Activated CD8-positive, alpha-beta memory T cell treated with anti-CD3 and anti-CD28 coated beads, Interleukin-2, amount 50 U/mL, for 4 hours (primary cell): ENCODE data around the gene API5.
"Not testable (repeated sequence)": the region's sequence is repeated elsewhere in the genome, so short reads cannot be mapped to it uniquely, and the experiment has no call there.

Experiments
- DNase-seq: peaks from one replicate; pipeline ENCODE4 v3.0.0-alpha.2; 2020

The API5 gene

DNA sequence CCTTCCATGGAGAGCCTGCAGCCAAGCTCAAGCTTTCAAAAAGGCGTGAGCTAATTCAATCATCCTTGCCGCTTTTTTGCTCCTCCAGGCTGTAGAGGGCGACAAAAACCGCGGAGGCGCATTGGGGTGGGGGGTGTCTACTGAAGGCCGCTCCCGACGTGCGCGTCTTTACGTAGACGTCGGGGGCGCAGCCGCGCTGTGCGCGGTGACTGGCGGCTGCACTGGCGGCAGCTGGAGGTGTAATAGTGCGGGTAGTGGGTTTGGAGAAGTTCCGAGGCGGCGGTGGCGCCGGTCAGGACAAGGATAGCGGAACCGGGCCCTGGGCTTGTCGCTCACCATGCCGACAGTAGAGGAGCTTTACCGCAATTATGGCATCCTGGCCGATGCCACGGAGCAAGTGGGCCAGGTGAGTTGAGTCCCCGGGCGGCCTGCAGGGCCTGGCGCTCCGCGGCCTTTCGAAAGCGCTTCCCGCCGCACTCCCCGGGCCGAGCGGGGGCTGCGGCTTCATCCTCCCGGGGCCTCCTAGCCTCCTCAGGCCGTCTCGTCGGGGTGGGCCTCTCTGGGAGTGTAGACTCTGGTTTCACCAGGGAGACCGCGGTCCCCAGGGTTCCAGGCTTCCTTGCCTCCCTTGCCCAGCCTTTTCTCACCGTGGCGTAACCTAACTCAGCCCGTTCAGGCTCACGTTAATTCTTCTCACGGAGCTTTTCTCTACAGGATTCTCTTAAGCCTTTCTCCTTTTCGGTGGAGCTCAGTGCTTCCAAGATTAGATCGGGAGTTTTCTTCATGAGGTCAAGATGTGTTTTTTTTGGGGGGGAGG is at the start of gene API5:
TSS of gene API5 (plus strand) at position 206 of the 817 bp plus-strand sequence. CDS start at position 338, 132 bp downstream.
- peak; percentile 91 for DNase-seq

DNA sequence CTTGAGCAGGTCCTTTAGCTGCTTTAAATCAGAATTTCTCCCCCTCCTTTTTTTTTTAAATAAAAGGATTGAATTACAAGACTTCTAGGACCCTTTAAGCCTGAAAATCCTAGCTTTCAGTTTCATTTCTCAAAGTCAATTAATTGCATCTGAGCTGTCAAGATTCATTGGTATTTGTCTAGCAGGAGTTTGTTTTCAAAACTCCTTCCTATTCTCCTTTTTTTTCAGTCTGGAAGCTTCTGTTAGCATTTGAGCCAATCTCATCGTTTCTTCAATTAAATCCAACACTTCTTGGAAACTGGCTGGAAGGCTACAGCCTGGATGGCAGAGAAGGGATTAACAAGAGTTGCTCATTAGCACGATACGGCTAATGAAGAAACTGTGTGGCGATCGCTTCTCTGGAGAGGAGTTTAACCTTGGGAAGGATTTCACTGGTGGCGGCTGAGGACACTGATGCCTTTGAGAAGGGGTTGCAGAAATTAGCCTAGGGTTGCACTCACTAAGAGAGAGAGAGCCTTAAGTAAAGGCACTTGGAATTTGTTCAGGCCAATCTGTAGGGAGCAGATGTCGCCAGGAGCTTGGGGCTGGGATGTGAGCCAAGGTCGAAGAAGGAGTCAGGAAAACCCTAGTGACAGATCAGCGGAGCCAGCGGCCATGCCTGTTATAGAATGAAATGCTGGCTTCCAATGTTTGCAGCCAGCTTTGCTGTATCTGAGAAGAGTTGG is 43.8 kb upstream of the API5 start:
- DNase-seq: no peak

DNA sequence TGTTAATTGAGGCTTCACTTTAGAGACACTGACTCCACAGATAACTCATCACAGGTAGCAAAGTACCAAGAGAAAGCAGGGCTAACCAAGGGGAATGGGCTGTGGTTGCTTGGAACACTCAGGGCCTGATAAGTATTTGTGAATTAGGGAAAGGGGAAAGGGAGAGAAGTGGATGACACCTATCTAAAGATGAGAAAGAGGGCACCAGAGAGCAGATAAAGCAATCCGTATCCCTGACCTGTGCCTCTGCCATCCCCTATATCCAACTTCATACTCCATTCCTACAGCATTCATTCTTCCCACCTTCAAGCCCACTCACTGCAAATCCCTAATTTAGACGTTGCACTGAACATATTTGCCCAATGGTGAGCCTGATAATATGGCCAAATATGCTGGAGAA is 43.0 kb upstream of the API5 start:
- no peak for DNase-seq

DNA sequence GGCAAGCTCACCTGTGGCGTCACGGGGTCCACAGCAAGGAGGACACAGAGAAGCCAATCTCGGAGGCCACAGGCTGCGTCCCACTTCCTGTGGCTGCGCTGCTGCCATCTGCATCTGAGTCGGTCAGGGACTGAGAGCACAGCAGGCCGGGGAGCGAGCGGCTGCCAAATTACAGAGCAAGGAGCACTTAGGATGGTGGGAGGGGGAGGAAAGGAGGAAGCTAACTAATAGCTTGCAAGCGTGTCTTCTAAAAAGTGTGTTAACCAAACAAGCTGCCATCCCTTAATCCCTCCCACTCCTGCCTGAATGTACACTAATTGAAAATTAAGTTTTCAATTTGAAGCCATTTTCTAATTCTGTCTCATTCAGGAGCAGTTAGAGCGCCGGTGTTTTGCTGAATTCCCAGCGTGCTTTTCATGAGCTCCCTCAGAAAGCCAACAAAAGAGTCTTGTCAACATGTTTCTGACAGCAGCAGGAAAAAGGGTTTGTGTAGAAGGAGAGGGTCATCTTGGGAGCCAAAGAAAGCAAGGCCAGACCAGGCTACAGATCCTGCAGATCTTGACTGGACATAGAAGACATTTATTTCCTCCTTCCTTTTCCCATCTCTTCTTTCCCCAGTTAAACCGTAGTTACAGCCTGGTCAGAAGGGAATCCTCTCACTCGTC is 42.4 kb upstream of the API5 start:
- no peak for DNase-seq

DNA sequence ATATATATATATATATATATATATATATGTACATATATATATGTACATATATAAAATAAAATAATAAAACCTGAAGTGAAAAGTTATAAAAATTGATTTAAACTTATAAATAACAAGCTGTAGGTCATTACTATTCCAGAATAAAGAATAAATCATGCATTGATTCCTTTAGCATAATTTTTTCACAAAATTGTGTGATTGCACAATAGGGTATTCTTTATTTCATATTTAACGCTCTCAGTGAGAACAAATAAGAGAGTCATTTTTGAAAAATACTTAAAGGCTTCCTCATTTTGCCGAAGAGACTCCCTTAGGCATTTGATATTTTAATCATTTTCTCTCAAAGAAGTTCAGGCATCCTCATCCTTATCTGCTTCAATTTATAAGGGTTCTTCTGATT is 41.3 kb upstream of the API5 start:
- DNase-seq: no peak

DNA sequence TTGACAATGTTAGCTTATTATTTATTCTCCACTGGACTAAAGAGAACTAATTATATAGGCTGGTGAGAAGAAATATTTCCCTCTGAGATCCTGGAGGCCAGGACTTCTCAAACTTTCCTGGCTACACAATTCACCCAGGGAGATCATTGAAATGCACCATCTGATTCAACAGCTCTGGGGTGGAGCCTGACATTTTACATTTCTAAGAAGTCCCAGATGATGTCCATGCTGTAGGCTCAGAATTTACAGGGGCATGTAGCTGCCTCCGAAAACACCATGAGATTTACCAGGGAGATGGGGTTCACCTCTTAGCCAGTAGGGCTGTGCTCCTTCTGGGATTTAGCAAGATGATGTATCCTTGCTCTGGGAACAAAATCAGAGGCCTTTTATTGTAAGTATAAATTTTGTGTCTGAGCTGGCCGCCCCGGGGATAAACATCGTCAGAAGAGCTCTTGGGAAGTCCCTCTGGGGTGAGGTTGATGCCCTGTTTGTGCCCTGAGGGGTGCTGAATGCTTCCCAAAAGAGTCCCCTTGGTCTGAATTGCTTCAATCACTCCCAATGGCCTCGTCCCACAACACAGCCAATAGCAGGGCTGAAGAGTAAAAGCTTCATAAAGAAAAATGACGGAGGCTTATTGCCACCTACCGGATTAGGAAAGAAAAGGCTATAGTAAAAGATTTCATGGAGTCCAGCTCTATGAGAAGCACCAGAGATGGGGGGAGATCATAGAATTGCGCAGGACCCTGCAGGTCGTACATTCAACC is 33.4 kb upstream of the API5 start:
- no peak for DNase-seq

DNA sequence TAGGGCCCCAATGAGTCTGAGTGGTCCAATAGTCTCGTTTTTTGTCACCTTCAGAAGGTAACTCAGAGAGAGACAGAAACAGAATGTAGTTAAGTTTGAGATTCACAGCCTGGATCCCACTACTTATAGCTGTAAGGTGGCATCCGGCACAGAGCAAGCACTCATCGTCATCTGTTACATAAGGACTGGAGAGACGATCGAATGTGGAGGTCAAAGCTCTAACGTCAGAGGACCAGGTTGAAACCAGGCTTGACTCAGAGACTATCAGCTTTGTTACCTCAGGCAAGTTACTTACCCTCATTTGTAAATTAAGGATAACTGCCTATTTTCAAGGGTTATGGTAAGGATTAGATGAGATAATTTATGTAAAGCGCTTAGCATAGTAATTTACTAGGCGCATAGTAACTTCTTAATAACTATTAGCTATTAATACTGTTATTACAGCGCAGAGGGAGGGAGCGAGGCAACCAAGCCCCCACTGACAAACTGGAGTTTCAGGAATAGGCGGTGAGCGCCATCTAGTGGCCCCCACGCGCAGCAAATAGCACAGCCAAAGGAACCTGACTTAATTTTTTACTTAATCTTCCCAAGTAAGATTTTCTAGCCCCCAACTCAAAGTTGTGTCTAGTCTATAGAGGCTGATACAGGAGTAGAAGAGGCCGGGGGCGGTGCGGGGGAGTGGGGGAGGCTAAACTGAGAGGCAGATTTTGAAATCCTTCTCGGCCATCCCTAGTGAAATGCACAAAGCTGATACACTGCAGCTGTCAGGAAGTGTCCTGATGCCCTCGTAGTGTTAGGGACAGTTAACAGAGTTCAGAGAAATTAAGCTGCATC is 29.0 kb upstream of the API5 start:
- peak; percentile 44 for DNase-seq

DNA sequence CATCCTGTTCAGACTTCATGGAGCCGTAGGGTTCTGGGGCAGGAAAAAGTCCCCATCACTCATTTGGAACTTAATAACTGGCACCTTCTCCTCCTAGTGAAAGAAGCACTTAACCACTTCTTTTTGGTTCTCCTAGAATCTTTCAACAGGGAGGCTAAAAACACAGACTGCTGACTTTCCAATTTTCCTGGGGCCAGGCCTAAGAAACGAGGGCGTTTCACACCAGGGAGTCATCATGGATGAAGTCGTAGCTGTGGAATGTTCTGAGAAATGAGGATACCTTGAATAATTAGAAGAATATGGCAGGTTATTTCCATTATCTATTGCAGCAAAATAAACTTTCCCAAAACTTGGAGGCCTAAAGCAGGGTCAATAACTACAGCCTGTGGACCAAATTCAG is 26.0 kb upstream of the API5 start:
- no peak for DNase-seq

DNA sequence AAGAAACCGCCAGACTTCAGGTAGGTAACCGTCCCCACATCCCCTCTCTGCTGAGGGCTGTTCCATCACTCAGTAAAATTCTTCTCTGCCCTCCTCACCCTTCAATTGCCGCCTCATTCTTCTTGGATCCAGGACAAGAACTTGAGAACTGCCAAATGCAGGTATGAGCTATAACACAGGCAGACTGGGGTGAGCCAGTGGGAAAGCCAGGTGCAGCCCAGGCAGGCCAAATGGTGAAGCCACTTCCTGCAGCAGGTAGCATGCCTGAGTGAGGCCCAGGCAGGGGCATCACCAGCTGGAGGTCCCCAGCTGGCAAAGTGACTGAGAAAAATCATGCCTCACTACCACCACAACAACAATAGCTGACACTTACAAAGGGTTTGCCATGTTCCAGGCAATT is 22.4 kb upstream of the API5 start:
- no peak for DNase-seq

DNA sequence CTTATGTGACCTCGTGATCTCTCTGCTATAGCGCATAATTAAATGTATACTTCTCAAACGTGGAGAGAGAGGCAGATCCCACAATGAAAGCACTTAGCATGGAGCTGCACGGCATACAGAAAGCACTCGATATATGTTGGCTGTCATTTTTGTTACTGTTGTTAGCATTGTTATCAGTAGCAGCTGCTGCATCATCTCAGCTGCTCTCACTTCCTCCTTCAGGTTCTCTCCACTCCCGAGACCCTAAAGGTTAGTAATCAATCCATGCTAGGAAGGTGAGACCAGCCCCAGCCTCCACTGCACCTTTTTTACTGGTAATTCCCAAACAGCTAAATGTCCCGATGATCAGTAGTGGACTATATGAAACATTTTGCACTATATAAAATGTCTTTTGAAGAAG is 13.4 kb upstream of the API5 start:
- DNase-seq: no peak

DNA sequence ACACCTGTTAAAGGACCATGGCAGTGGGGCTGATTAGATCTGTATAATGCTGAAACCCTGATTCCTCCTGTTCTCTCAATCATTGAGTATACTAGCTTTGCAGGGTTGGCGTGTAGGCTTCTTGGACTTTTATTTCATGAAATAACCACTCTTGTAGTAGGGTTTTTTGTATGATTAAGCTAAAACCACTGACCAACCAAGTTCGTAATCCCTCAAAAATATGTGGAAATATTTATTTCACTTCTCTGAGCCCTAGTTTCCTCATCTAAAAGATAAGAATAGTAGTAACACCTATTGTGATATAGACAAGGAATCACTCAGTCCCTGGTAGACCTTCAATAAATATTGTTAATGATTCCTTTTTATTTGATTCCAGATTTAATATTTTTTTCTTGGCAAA is 4.2 kb downstream of the API5 start:
- no peak for DNase-seq

DNA sequence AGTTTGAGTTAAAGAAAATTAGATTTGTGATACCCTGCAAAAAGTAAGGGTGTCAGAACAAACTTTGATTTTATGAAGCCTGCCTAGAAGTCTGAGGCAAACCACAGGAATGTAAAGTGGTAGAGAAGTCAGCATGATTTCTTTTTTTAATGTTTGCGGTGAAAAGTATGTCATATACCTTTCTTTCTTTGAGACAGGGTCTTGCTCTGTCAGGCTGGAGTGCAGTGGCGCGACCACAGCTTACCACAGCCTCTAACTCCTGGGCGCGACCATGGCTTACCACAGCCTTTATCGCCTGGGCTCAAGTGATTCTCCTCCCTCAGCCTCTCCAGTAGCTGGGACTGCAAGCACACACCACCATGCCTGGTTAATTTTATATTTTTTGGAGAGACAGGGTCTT is 4.7 kb downstream of the API5 start:
- no peak for DNase-seq

DNA sequence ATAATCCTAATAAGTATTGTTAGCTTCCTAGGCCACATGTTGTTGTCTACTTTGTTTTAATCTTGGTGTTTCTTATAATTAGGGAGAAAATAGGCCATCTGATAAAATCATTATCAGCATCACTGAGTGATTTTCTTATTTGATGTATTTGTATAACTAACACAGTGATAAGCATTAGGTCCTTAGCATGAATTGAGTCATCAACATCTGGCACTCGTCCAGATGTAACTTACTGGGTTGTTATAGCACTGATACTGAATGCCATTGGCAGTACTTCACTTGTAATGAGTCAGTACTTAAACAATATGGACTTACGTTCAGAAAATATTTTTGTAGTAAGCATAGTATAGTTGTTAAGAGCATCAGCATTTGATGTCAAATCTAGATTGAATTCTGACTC is 16.2 kb downstream of the API5 start:
- no peak for DNase-seq

DNA sequence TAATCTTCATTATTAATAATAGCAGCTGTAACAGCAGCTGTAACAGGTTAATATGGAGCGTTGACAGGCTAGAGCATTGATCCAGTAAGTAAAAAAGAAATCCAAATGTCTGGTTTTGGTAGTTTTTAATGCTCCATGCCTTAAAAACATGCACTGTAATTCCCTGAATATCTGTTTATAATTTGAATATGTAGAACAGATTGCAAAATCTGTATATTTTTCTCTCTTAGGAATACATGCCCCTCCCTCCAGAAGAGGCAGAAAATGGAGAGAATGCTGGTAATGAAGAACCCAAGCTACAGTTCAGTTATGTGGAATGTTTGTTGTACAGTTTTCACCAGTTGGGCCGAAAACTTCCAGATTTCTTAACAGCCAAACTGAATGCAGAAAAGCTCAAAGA is 16.7 kb downstream of the API5 start:
- DNase-seq: no peak

DNA sequence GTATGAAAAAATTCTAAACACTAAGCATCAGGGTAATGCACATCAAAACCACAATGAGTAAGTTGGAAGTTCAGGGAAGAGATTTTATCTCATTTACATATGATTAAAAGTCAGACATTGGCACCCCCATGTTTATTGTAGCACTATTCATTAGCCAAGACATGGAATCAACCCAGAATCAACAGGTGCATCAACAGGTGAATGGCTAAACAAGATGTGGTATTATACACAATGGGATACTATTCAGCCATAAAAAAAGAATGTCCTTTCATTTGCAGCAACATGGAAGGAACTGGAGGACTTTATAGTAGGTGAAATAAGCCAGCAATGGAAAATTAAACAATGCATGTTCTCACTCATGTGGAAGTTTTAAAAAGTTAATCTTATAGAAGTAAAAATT is 29.4 kb downstream of the API5 start:
- no peak for DNase-seq

DNA sequence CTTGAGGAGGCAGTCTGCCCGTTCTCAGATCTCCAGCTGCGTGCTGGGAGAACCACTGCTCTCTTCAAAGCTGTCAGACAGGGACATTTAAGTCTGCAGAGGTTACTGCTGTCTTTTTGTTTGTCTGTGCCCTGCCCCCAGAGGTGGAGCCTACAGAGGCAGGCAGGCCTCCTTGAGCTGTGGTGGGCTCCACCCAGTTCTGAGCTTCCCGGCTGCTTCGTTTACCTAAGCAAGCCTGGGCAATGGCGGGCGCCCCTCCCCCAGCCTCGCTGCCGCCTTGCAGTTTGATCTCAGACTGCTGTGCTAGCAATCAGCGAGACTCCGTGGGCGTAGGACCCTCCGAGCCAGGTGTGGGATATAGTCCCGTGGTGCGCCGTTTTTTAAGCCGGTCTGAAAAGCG is 39.6 kb downstream of the API5 start:
- DNase-seq: not testable (repeated sequence)

DNA sequence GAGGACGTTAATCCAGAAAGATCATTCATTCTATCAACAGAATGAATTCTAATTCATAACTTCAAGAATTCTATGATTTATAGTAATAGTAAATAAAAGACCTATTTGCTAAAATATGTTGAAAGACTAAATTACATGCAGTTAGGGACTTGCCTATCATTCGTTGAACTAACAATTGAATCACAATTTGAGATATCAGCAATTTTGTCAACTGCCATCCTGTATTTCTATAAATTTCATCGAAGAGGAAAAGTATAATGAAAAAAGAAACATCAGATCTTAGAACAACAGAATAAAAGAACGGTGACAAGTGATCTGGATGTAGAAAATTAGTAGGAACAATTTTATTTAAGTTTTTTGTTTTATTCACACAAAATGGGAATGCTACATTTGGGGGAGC is 42.5 kb downstream of the API5 start:
- no peak for DNase-seq

DNA sequence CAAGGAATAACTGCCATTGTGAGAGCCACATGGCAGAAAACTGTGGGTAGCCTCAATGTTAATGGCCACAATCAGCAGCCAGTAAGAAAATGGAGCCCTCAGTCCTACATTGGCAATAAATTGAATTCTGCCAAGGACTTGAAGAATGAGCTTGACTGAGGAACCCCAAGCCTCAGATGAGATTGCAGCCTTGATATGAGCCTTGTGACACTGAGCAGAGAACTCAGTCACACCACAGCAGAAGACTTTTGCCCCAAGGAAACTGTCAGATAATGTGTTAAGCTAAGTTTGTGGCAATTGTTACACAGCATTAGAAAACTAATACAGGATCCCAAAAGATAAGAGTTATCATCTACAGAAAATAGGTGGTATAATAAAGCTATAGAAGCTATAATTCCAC is 44.5 kb downstream of the API5 start:
- DNase-seq: no peak

DNA sequence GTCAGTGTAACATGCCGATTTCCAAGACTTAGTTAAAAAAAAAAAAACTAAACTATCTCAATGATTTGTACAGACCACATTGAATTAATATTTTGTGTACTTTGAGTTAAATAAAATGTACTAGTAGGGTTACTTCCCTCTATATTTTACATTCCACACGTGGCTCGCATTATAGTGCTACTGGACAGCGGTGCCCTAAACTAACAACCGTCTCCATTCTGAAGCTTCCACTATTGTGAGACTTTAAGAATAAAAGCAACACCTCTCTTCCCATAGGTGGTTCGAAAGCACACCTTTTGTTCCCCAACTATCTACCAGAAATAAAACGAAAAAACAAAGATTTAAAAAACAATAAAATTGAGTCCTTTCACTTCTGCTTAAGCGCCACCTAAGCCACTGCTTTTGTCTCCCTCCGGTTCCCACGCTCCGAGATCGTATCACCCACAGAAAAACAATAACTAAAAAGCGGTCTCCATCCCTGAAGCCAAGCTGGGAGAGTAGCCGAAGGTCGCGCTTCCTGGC is 46.5 kb downstream of the API5 start:
- no peak for DNase-seq

DNA sequence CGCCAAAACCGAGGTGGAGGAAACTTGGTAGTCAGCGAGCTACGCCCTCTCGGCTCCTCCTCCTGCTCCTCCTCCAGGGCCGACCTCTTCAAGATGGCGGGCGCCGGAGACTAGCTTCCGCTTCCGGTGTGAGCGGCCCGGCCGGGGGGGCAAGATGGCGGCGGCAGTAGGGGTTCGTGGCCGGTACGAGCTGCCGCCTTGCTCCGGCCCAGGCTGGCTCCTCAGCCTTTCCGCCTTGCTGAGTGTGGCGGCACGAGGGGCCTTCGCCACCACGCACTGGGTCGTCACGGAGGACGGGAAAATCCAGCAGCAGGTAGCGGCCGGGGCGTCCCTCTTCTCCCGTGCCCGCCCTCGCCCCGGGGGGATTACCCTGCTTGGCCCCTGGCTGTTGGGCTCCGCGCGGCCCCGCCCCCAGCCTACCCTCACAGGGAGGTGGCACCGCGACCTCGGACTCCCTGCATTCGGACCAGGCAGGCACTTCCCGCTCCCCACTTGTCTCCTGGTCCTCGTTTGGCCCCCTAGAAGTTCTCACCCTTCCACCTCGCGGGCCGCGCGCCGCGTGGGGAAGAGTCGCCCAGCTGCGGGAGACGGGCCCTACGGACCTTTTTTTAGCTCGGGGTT is 47.1 kb downstream of the API5 start, which contains the start of gene TTC17:
TSS of gene TTC17 (plus strand) at position 120 of the 621 bp plus-strand sequence. CDS start at position 155, 35 bp downstream.
- DNase-seq: peak; percentile 92

DNA sequence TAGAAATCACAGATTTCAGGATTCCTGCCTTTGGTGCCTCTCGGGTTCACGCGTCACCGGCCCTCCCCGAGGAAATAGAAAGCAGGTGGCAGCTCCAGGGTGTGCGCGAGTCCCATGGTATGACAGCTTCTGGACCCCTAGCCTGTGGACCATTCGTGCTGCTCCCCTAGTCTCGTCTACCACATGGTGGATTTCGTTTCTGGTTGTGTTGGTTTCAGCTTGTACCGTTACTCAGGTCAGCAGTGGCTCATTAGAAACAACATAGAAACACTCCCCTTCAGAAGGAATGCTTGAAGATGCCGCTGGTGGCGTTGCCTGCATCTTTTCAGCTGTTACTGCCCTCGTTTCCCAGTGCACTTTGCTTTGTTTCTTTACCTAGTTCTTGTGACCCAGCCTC is 47.6 kb downstream of the API5 start:
- DNase-seq: no peak
